Middle frontal gyrus (tissue), 1 donor: ENCODE results near the gene HDDC2.
"Not testable (repeated sequence)": the region's sequence is repeated elsewhere in the genome, so short reads cannot be mapped to it uniquely, and the experiment has no call there.

Experiments
- DNase-seq: peaks from one replicate; pipeline ENCODE4 v3.0.0-alpha.2; 2015; ENCODE audit warnings: low spot score; ENCODE audit errors: extremely low spot score

The HDDC2 gene

GRCh38 chr6:125307150-125307838 lies 5.5 kb upstream of the HDDC2 start:
- no peak for DNase-seq

- no peak for DNase-seq
Observed at GRCh38 chr6:125306756-125307149, 5.0 kb upstream of the HDDC2 start.

GRCh38 chr6:125304970-125305660 lies 3.3 kb upstream of the HDDC2 start:
- DNase-seq, result no peak

- no peak for DNase-seq
Observed at GRCh38 chr6:125303512-125303854, 1.7 kb upstream of the HDDC2 start.

- DNase-seq, result no peak
Observed at GRCh38 chr6:125302840-125303511, 1.2 kb upstream of the HDDC2 start.

GRCh38 chr6:125300992-125301434 lies 754 bp downstream of the HDDC2 start:
- no peak for DNase-seq

- DNase-seq, result no peak
Observed at GRCh38 chr6:125299257-125299656, 2.5 kb downstream of the HDDC2 start.

GRCh38 chr6:125296471-125296870 lies 5.3 kb downstream of the HDDC2 start:
- no peak for DNase-seq

- DNase-seq, result no peak
Observed at GRCh38 chr6:125294925-125295324, 6.8 kb downstream of the HDDC2 start.

- no peak for DNase-seq
Observed at GRCh38 chr6:125294036-125294435, 7.7 kb downstream of the HDDC2 start.

- DNase-seq, result no peak
Observed at GRCh38 chr6:125293587-125293986, 8.2 kb downstream of the HDDC2 start.

- DNase-seq, result no peak
Observed at GRCh38 chr6:125287718-125288117, 14.0 kb downstream of the HDDC2 start.

- no peak for DNase-seq
Observed at GRCh38 chr6:125285936-125286335, 15.8 kb downstream of the HDDC2 start.

- no peak for DNase-seq
Observed at GRCh38 chr6:125285353-125285752, 16.4 kb downstream of the HDDC2 start.

- DNase-seq, result not testable (repeated sequence)
Observed at GRCh38 chr6:125282470-125282869, 19.3 kb downstream of the HDDC2 start.

GRCh38 chr6:125280370-125281035 lies 21.3 kb downstream of the HDDC2 start:
- not testable (repeated sequence) for DNase-seq

- no peak for DNase-seq
Observed at GRCh38 chr6:125279961-125280360, 21.8 kb downstream of the HDDC2 start.

- DNase-seq, result no peak
Observed at GRCh38 chr6:125277838-125278237, 23.9 kb downstream of the HDDC2 start.

GRCh38 chr6:125275779-125276178 lies 26.0 kb downstream of the HDDC2 start:
- no peak for DNase-seq

GRCh38 chr6:125274935-125275334 lies 26.8 kb downstream of the HDDC2 start:
- no peak for DNase-seq

GRCh38 chr6:125273965-125274364 lies 27.8 kb downstream of the HDDC2 start:
- DNase-seq, result no peak

- no peak for DNase-seq
Observed at GRCh38 chr6:125273251-125273650, 28.5 kb downstream of the HDDC2 start.
